ENCODE measurements around the gene DOCK1.
"Not testable (repeated sequence)": the region's sequence is repeated elsewhere in the genome, so short reads cannot be mapped to it uniquely, and the experiment has no call there.

DOCK1 gene

GRCh38 chr10:126916952-126917351 lies 11.7 kb downstream of the DOCK1 start:
- not testable (repeated sequence) for H3K18ac ChIP-seq (ENCODE audit: low read length); H3K27me3 ChIP-seq (ENCODE audit: insufficient read depth, low read length, poor library complexity); H3K56ac ChIP-seq (ENCODE audit: low read length); H2AK5ac ChIP-seq (ENCODE audit: low read length); H4K5ac ChIP-seq (ENCODE audit: low read length); H3K4me2 ChIP-seq (ENCODE audit: low read length); H2BK15ac ChIP-seq (replicated peaks; ENCODE audit: low read depth); H2BK5ac ChIP-seq (ENCODE audit: low read length); H3K23ac ChIP-seq (ENCODE audit: low read length); H3K27ac ChIP-seq (ENCODE audit: low read depth, low read length); H3K4me3 ChIP-seq (ENCODE audit: low read length); DNase-seq; H4K8ac ChIP-seq (ENCODE audit: low read depth, low read length); H3K36me3 ChIP-seq (ENCODE audit: control insufficient read depth, insufficient read depth, low read length); H3K9ac ChIP-seq (ENCODE audit: low read length); H3K4me1 ChIP-seq (ENCODE audit: control insufficient read depth, low read depth, low read length); H3K4ac ChIP-seq (ENCODE audit: low read depth, low read length); H2BK120ac ChIP-seq (ENCODE audit: low read depth, low read length)
- WGBS (ENCODE audit: extremely low coverage, insufficient coverage, low lambda C conversion rate), result no CpG with 5 or more reads among the region's 12 CpGs
- peaks cover 43% of the 10 kb centered on the region for H3K79me1 ChIP-seq (ENCODE audit: low read length)
- H3K79me2 ChIP-seq (ENCODE audit: control insufficient read depth, insufficient read depth, low read length), result peaks cover 60% of the 10 kb centered on the region

- Histone ChIP-seq H4K5ac (ENCODE audit: low read length) (no peak overlapping the region), H3K27me3 (ENCODE audit: insufficient read depth, low read length, poor library complexity) (no peaks in the 10 kb centered on the region), H2BK5ac (ENCODE audit: low read length) (no peak overlapping the region), H3K4ac (ENCODE audit: low read depth, low read length) (no peak overlapping the region), H3K4me2 (ENCODE audit: low read length) (no peak overlapping the region), H2AK5ac (ENCODE audit: low read length) (no peak overlapping the region), H3K9ac (ENCODE audit: low read length) (no peak overlapping the region), H3K27ac (ENCODE audit: low read depth, low read length) (no peak overlapping the region), H4K8ac (ENCODE audit: low read depth, low read length) (no peak overlapping the region), H2BK15ac (replicated peaks; ENCODE audit: low read depth) (no peak overlapping the region), H3K79me1 (ENCODE audit: low read length) (peaks cover 44% of the 10 kb centered on the region), H3K18ac (ENCODE audit: low read length) (no peak overlapping the region), H3K4me1 (ENCODE audit: control insufficient read depth, low read depth, low read length) (no peaks in the 10 kb centered on the region), H2BK120ac (ENCODE audit: low read depth, low read length) (no peak overlapping the region), H3K79me2 (ENCODE audit: control insufficient read depth, insufficient read depth, low read length) (peaks cover 59% of the 10 kb centered on the region), H3K56ac (ENCODE audit: low read length) (no peak overlapping the region), H3K23ac (ENCODE audit: low read length) (no peak overlapping the region), H3K4me3 (ENCODE audit: low read length) (no peak overlapping the region), H3K36me3 (ENCODE audit: control insufficient read depth, insufficient read depth, low read length) (no peaks in the 10 kb centered on the region)
- no CpG with 5 or more reads among the region's 7 CpGs for WGBS (ENCODE audit: extremely low coverage, insufficient coverage, low lambda C conversion rate)
- DNase-seq, result no peak
Observed at GRCh38 chr10:126917375-126917774, 12.1 kb downstream of the DOCK1 start.

- no CpG with 5 or more reads among the region's 24 CpGs for WGBS (ENCODE audit: extremely low coverage, insufficient coverage, low lambda C conversion rate)
- Histone ChIP-seq H4K8ac (ENCODE audit: low read depth, low read length) (no peak overlapping the region), H3K4me3 (ENCODE audit: low read length) (no peak overlapping the region), H3K4ac (ENCODE audit: low read depth, low read length) (no peak overlapping the region), H3K18ac (ENCODE audit: low read length) (no peak overlapping the region), H4K5ac (ENCODE audit: low read length) (no peak overlapping the region), H2AK5ac (ENCODE audit: low read length) (no peak overlapping the region), H2BK120ac (ENCODE audit: low read depth, low read length) (no peak overlapping the region), H3K79me1 (ENCODE audit: low read length) (peaks cover 42% of the 10 kb centered on the region), H3K56ac (ENCODE audit: low read length) (no peak overlapping the region), H3K79me2 (ENCODE audit: control insufficient read depth, insufficient read depth, low read length) (peaks cover 52% of the 10 kb centered on the region), H2BK5ac (ENCODE audit: low read length) (no peak overlapping the region), H3K27me3 (ENCODE audit: insufficient read depth, low read length, poor library complexity) (no peaks in the 10 kb centered on the region), H3K36me3 (ENCODE audit: control insufficient read depth, insufficient read depth, low read length) (no peaks in the 10 kb centered on the region), H3K9ac (ENCODE audit: low read length) (no peak overlapping the region), H3K27ac (ENCODE audit: low read depth, low read length) (no peak overlapping the region), H2BK15ac (replicated peaks; ENCODE audit: low read depth) (no peak overlapping the region), H3K4me1 (ENCODE audit: control insufficient read depth, low read depth, low read length) (no peaks in the 10 kb centered on the region), H3K4me2 (ENCODE audit: low read length) (no peak overlapping the region), H3K23ac (ENCODE audit: low read length) (no peak overlapping the region)
- no peak for DNase-seq
Observed at GRCh38 chr10:126917975-126918908, 13.0 kb downstream of the DOCK1 start.

GRCh38 chr10:126919426-126919825 lies 14.2 kb downstream of the DOCK1 start:
- no peak overlapping the region for H2BK5ac ChIP-seq (ENCODE audit: low read length)
- H3K4me2 ChIP-seq (ENCODE audit: low read length), result no peak overlapping the region
- H3K36me3 ChIP-seq (ENCODE audit: control insufficient read depth, insufficient read depth, low read length), result no peaks in the 10 kb centered on the region
- H3K56ac ChIP-seq (ENCODE audit: low read length), result no peak overlapping the region
- no peaks in the 10 kb centered on the region for H3K27me3 ChIP-seq (ENCODE audit: insufficient read depth, low read length, poor library complexity)
- H3K4me1 ChIP-seq (ENCODE audit: control insufficient read depth, low read depth, low read length), result no peaks in the 10 kb centered on the region
- WGBS (ENCODE audit: extremely low coverage, insufficient coverage, low lambda C conversion rate), result no CpG with 5 or more reads among the region's 13 CpGs
- no peak for DNase-seq
- no peak overlapping the region for H2AK5ac ChIP-seq (ENCODE audit: low read length)
- H3K4ac ChIP-seq (ENCODE audit: low read depth, low read length), result no peak overlapping the region
- no peak overlapping the region for H3K4me3 ChIP-seq (ENCODE audit: low read length)
- peaks cover 38% of the 10 kb centered on the region for H3K79me1 ChIP-seq (ENCODE audit: low read length)
- no peak overlapping the region for H3K9ac ChIP-seq (ENCODE audit: low read length)
- no peak overlapping the region for H4K8ac ChIP-seq (ENCODE audit: low read depth, low read length)
- peaks cover 46% of the 10 kb centered on the region for H3K79me2 ChIP-seq (ENCODE audit: control insufficient read depth, insufficient read depth, low read length)
- H3K23ac ChIP-seq (ENCODE audit: low read length), result no peak overlapping the region
- no peak overlapping the region for H3K18ac ChIP-seq (ENCODE audit: low read length)
- H2BK120ac ChIP-seq (ENCODE audit: low read depth, low read length), result no peak overlapping the region
- H4K5ac ChIP-seq (ENCODE audit: low read length), result no peak overlapping the region
- H3K27ac ChIP-seq (ENCODE audit: low read depth, low read length), result no peak overlapping the region
- H2BK15ac ChIP-seq (replicated peaks; ENCODE audit: low read depth), result no peak overlapping the region

GRCh38 chr10:126921162-126921561 lies 15.9 kb downstream of the DOCK1 start:
- Histone ChIP-seq H2BK5ac (ENCODE audit: low read length) (no peak overlapping the region), H3K23ac (ENCODE audit: low read length) (no peak overlapping the region), H3K27me3 (ENCODE audit: insufficient read depth, low read length, poor library complexity) (no peaks in the 10 kb centered on the region), H3K36me3 (ENCODE audit: control insufficient read depth, insufficient read depth, low read length) (no peaks in the 10 kb centered on the region), H3K56ac (ENCODE audit: low read length) (no peak overlapping the region), H2AK5ac (ENCODE audit: low read length) (no peak overlapping the region), H3K79me1 (ENCODE audit: low read length) (peaks cover 37% of the 10 kb centered on the region), H3K27ac (ENCODE audit: low read depth, low read length) (no peak overlapping the region), H3K4me3 (ENCODE audit: low read length) (no peak overlapping the region), H3K18ac (ENCODE audit: low read length) (no peak overlapping the region), H3K4ac (ENCODE audit: low read depth, low read length) (no peak overlapping the region), H2BK120ac (ENCODE audit: low read depth, low read length) (no peak overlapping the region), H3K9ac (ENCODE audit: low read length) (no peak overlapping the region), H4K5ac (ENCODE audit: low read length) (no peak overlapping the region), H4K8ac (ENCODE audit: low read depth, low read length) (no peak overlapping the region), H3K4me2 (ENCODE audit: low read length) (no peak overlapping the region), H2BK15ac (replicated peaks; ENCODE audit: low read depth) (no peak overlapping the region), H3K79me2 (ENCODE audit: control insufficient read depth, insufficient read depth, low read length) (peaks cover 38% of the 10 kb centered on the region), H3K4me1 (ENCODE audit: control insufficient read depth, low read depth, low read length) (no peaks in the 10 kb centered on the region)
- WGBS (ENCODE audit: extremely low coverage, insufficient coverage, low lambda C conversion rate), result no CpG with 5 or more reads among the region's 4 CpGs
- DNase-seq, result no peak

Measured in mesendoderm (in vitro differentiated cells).